Endothelial cell of umbilical vein (primary cell): ENCODE measurements around the gene PDE10A.

ENCODE experiments used
- EZH2 ChIP-seq: IDR thresholded peaks from 2 replicates; pipeline ENCODE4 v1.6.1; 2012; ENCODE audit warnings: borderline replicate concordance, low read depth, mild to moderate bottlenecking, moderate library complexity, low read length, inconsistent platforms; ENCODE audit not compliant: severe bottlenecking
- FOS ChIP-seq: IDR thresholded peaks from 2 replicates; pipeline ENCODE4 v1.6.1; 2011; ENCODE audit warnings: mild to moderate bottlenecking, low read length, moderate library complexity, borderline replicate concordance; ENCODE audit not compliant: insufficient read depth
- GATA2 ChIP-seq: IDR thresholded peaks from 2 replicates; pipeline ENCODE4 v1.7.0; 2011; ENCODE audit warnings: low read depth, mild to moderate bottlenecking, moderate library complexity, mixed read lengths, low read length; ENCODE audit not compliant: insufficient read length, insufficient read depth
- JUN ChIP-seq: IDR thresholded peaks from 2 replicates; pipeline ENCODE4 v1.6.1; 2011; ENCODE audit warnings: borderline replicate concordance, low read depth; ENCODE audit not compliant: insufficient read length, insufficient read depth
- MYC ChIP-seq: IDR thresholded peaks from one replicate; pipeline ENCODE4 v1.6.1; 2011; ENCODE audit warnings: mild to moderate bottlenecking, low read depth, low read length
- POLR2A ChIP-seq: IDR thresholded peaks from 2 replicates; pipeline ENCODE4 v1.6.1; 2012; ENCODE audit warnings: low read depth, mild to moderate bottlenecking, control low read depth, low read length
- POLR2AphosphoS5 ChIP-seq: IDR thresholded peaks from 2 replicates; pipeline ENCODE4 v1.6.1; 2012; ENCODE audit warnings: low read depth, mild to moderate bottlenecking, control low read depth, low read length, moderate library complexity; ENCODE audit not compliant: insufficient read depth
- TF ChIP-seq, protein P1 (sequence below), 2 donors: IDR thresholded peaks; 1 replicate in 1 of 2; 2 replicates in 1 of 2; pipeline ENCODE4 v1.5.1; 2011; ENCODE audit warnings: low read length in 2 of 2, mild to moderate bottlenecking in 2 of 2, moderate library complexity in 2 of 2, control low read depth in 1 of 2, inconsistent platforms in 1 of 2, low read depth in 1 of 2; ENCODE audit not compliant: insufficient read depth in 1 of 2; ENCODE audit errors: extremely low read depth in 1 of 2
- TF ChIP-seq, protein P2 (sequence below): IDR thresholded peaks from 2 replicates; pipeline ENCODE4 v1.6.1; 2011; ENCODE audit not compliant: insufficient read depth, insufficient read length

DNA sequence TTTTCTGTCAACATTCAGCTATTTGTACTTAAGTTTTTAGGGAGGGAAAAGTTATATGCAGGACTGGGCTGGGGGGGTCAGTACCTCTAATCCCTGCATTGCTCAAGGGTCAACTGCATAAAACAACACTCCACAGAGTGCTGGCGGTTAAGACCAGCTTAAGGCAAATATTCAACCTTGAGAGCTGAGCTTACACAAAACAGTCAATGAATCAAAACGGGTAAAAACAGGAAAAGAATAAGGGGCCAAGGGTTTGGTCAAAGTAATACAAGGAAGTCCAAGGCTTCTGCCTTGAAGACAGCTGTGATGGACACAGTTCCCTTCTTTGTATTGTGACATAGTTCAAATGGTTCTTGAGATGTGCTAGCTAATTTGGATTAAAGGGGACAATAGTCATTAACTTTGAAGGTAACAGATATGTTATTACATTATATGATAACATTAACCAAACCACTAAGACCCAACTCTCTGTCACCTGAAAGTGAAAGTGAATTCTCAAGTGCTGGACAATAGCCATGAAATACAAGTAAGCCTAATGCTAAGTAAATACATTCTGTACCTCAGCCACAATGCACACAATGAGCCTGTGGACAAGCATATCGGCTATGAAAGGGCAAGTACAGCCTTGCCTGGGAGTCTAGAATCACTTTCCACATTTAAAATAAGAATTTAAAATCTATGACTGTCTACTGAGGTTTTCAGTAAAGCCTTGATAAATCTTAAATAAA is 106.8 kb downstream of the PDE10A start:
- TF ChIP-seq, protein P1, sequence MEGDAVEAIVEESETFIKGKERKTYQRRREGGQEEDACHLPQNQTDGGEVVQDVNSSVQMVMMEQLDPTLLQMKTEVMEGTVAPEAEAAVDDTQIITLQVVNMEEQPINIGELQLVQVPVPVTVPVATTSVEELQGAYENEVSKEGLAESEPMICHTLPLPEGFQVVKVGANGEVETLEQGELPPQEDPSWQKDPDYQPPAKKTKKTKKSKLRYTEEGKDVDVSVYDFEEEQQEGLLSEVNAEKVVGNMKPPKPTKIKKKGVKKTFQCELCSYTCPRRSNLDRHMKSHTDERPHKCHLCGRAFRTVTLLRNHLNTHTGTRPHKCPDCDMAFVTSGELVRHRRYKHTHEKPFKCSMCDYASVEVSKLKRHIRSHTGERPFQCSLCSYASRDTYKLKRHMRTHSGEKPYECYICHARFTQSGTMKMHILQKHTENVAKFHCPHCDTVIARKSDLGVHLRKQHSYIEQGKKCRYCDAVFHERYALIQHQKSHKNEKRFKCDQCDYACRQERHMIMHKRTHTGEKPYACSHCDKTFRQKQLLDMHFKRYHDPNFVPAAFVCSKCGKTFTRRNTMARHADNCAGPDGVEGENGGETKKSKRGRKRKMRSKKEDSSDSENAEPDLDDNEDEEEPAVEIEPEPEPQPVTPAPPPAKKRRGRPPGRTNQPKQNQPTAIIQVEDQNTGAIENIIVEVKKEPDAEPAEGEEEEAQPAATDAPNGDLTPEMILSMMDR (IDR thresholded peaks at IDR 0.05; ENCODE audit: extremely low read depth in 1 of 2, insufficient read depth in 1 of 2, low read depth in 1 of 2, low read length in 2 of 2), result no peak
- TF ChIP-seq POLR2AphosphoS5, result no peak
- TF ChIP-seq EZH2, result no peak
- TF ChIP-seq, protein P2, sequence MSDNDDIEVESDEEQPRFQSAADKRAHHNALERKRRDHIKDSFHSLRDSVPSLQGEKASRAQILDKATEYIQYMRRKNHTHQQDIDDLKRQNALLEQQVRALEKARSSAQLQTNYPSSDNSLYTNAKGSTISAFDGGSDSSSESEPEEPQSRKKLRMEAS, result no peak
- TF ChIP-seq POLR2A, result no peak
- TF ChIP-seq FOS, result no peak
- TF ChIP-seq JUN, result no peak
- TF ChIP-seq GATA2, result no peak
- no peak for TF ChIP-seq MYC
